COLO668 (cell line): ENCODE measurements around the gene CDHR2.
"Not testable (repeated sequence)": the region's sequence is repeated elsewhere in the genome, so short reads cannot be mapped to it uniquely, and the experiment has no call there.

Source experiments
- DNase-seq: peaks from one replicate; lab custom pipeline; 2025; ENCODE audit not compliant: unreplicated experiment; lab: John Stamatoyannopoulos, UW

Gene CDHR2

DNA sequence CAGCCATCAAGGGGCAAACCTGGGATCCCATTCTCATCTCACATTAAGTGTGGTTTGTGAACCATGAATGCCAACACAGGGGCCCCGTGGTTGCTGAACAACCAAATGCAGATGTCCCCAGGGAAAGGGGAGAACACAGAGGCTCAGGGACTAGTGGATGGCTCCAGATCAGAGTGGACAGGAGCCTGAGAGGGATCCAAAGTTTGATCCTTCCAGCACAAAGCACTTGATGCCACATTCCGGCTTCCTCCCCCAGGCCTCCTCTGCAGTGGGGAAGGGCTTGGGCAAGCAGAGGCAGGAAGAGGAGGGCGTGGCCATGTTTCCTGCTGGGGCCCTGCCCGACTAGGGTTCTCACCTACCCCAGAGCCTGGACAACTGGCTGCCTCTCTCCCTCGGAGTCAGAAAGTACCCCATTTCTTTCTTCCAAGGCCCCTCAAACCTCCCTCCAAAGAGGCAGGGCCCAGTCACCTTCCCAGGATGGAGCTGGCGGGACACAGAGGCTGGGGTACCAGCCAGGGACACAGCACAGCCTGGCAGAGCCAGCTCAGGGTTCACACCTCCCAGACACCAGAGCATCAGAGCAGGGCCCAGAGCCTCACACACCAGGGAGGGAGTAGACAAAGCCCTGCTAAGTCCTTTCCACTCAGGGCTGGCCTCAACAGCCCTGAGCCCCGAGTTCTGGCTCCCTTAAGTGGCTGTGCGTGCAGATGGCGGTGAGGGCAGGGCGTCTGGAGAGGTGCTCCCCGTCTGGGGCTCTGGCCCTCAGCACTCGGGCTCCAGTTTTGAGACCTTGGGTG lies 7.6 kb upstream of the CDHR2 start:
- peak; percentile 52 for DNase-seq

DNA sequence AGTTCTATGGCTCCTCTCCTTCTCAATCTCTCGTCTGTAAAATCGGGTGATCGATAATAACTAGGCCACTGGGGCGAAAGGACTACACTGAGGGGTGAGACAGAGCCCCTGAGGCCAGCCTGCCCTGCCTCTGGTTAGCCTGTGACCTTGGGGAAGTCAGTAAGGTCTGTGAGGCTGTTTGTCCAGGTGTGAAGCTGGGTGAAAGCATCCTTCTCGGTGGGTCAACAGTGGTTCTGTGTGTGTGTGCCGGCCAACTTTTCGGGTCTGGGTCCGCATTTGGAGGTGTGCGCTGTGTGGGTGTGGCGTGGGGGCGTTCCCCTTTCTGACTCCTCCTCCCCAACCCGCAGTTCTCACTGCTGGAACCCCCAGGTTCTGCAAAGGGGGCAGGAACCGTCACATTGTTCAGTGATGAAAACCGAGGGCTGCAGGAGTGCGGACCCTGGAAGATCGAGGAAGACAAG lies 7.0 kb upstream of the CDHR2 start:
- peak; percentile 19 for DNase-seq

DNA sequence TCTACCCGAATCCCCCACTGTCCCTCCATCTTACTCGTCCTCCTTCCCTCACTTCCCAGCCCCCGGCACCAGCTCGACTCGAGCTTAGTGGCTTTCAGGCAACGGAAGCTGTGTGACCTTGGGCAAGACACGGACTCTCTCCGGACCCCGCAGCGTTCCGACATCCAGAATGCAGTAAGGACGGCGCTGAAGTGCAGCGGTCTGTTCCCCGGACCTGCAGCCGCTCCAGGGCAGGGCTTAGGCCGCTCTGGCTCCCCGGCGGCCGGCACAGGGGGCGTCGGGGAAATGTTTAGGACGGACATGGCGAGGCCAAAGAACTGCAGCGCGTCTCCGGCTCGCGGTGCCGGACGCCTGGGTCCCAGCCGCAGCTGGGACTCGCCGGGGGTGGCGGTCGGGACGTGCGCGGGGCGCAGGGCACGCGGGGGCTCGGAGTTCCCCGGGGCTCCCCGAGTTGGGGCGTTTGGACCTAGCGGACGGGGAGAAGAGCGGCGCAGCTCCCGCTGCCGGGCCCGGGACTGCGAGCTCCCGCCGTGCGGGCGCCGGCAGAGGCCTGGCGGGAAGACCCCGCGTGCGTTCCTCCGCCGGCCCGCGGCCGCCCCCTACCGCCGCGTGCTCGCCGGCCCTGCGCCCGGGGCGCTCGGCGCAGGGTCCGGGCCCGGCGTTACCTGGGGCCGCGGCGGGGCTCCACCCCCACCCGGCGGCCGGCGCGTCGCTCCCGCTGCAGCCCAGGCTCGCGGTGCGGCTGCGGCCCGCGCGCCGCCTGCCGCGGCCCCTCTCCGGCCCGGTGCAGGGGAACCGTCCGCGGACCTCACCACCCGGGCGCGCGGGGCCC lies 6.3 kb upstream of the CDHR2 start:
- peak; percentile 74 for DNase-seq

DNA sequence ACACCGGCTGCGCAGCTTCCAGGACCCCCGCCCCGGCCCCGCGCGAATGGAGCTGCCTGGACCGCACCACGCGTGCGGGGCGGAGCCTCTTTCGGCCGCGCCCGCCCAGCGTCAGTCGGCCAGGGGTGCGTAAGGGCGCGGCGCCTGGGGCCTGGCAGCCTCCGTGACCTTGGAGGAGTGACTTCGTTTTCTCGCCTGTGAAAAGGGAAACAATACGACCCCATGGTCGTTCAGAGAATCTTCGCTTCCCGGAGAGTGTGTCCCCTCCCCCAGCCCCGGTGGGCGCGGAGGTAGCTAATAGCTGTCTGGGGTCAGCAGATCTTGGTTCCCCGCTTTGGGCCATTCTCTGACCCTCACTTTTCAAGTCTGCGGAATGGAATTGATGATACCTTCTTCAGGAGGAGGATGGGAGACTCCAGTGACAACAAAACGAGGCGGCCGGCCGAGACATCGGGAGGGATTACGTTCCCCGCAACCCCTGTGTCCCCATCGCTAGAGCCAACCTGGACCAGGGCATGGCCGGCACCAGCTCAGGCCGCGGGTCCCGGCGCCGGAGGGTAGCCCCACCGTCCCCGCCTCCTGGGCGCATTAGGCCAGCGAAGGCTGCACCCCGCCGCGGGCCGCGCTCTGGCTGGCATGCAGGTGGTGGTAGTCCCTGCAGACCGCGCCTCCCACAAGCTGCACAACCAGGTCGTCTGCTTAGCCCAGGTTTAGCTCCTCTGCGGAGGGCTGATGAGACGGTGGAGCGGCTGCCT lies 5.5 kb upstream of the CDHR2 start:
- DNase-seq, result peak; percentile 80

DNA sequence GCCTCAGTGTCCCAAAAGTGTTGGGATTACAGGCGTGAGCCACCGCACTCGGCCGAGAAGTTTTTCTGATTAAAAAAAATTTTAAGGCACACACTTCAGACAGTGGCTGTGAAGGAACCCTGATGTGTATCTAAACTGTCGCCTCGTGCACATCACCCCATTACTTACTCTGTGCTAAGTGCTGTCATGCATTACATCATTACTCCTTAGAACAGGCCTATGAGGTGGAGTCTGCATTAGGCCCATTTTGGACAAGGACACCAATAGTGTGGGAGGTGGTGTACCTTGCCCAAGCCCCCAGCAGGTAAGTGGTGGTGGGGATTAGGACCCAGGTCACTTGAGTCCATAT lies 3.8 kb upstream of the CDHR2 start:
- no peak for DNase-seq

DNA sequence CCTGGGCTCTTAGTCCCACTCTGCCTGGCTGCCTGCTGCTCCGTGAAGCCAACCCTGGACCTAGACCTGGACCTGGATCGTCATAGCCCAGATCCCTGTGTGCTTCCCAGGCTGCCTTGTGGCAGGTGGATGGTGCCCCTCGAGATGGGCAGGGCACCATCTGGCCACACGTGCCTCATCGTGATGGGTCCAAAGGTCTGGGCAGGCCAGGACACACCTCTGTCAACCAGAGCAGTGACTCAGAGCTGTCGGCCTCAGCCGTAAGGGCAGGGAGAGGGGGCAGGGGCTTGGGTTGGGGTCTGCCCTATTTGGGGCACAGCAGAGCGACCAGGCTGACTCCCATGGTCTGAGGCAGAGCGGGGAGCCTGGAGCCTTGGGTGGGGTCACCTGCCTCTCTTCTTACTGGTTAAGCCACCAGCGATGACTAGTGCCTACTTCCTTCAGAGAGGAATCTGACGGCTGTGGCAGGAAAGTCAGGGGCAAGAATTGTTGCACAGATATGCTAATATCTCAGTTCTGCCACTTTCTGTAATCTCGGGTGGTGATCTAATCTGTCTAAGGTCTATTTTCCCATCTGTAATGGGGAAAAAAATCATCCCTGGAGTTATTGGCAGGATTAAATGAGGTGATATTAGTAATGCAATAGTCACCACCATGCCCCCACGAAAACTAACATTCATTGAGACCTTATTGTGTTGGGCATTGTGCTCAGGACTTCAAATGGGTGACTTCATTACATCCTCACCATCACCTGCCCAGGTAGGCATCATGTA lies 3.2 kb upstream of the CDHR2 start:
- peak; percentile 77 for DNase-seq

DNA sequence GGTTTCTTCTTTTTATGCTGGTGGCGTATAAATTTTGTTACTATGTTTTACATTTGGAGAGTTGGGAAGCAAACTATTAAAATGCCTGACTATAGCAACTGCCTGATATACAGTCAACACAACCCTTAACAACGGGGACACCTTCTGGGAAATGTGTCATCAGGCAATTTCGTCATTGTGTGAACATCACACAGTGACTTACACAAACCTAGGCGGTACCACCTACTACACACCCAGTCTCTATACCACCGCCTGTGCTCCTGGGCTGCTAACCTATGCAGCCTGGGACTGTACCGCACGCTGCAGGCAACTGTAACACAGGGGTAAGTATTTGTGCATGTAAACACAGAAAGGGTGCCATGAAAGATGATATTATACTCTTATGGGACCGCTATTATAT lies 1.3 kb upstream of the CDHR2 start:
- DNase-seq, result peak; percentile 7

DNA sequence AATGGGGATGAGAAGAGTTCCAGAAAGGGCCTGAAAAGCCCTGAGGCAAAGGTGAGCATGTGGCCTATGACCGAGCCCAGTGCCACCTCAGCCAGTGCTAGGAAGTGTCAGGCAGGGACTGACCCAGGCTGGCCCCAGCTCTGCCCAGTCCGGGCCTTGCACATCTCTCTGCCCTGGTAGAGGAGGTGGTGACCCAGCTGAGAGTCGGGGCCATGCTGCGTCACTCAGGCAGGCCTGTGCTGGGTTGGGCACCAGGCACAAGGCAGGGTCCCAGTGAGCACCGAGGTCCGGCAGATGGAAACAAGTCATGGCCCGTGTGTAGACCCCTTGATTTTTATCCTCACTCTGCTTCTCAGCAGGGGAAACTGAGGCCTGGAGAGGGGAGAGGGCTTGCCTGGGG lies 729 bp downstream of the CDHR2 start:
- DNase-seq, result no peak

DNA sequence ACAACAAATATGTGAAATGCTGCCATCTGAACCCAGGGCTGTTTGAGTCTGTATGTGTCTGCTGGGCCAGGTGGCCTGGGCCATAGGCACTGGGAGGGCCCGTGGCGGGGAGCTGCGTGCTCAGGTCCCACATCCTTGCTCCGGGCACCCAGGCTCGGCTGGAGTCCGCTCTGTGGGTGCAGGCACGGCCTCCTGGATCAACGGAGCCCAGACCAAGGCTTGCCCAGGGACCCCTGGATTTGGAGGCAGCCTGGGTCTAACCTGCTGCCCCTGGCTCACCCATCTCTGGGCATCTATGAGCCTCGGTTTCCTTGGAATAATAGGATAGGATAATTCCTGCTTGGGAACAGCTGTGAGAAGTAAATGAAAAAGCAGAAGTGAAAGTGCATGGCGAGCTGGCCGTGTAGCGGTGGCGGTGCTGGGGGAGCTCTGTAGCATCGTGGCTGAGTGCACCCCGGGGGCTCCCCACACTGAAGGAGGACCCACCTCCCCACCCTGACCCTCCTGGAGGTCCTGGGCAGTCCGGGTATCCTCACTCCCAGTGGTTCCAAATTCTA lies 1.2 kb downstream of the CDHR2 start:
- DNase-seq, result no peak

DNA sequence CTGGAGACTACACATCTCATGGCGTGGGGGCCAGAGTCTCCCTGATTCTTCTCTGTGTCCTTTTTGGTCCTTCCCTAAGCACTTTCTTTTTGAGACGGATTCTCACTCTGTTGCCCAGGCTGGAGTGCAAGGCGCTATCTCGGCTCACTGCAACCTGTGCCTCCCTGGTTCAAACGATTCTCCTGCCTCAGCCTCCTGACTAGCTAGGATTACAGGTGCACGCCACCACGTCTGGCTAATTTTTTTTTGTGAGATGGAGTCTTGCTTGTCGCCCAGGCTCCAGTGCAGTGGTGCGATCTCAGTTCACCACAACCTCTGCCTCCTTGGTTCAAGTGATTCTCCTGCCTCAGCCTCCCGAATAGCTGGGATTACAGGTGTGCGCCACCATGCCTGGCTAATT lies 1.8 kb downstream of the CDHR2 start:
- not testable (repeated sequence) for DNase-seq

DNA sequence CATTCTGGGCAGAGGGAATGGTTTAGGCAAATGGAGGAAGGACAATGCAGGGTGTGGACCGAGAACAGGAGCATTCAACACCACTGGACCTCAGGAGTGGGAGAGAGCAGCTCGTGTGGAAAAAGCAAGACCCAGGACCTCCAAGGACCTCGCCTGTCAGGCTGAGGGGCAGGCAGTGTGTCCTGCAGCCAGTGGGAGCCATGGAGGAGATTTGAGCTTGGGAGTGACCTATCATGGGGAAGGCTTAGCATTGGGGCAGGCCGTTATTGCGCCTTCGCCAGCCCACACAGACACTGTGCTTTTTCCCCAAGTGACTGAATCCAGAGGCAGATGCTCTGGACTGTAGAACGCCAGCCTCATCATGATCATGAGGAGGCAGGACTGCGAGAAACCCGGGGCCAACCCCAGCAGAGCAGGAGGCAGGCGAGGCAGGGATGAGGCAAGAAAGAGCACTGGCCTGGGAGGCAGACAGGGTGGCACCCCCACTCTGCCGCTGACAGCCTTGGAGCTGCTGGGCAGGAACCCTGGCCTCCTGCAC lies 3.3 kb downstream of the CDHR2 start:
- no peak for DNase-seq

DNA sequence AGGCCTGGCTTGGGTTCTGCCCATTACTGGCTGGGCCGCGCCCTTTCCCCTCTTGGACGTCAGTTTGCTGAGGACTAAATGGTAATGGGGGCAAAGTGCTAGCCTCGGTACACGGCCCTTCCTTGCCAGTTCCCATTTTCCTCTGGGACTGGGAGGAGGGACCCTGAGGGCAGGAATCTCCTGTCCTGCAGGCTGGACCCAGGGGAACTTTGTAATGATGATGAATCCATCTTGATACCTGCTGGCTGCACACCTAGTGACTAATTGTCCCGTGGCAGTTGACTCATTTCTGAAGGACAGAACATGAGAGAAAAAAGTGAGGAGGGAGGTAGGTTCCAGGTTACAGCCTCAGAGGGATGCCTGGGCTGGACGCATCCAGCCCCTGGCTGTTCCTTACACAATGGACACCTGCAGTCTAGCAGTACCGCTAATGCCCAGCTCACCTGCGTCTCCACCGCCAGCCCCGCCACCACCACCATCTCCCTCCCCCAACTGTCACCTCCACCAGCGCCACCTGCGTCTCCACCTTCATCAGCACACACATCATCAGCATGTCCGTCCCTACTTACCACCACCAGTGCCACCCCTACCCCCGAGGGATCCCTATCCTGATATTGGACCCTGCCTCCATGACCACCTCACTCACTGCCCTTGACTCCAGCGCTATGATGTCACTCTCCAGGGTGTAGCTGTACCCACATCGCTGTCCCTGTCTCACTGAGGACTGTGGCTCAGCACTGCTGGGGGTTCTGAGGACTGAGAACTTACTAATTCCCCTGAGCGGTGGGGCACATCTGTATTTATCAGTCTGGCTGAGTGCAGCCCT lies 4.3 kb downstream of the CDHR2 start:
- DNase-seq, result peak; percentile 44

DNA sequence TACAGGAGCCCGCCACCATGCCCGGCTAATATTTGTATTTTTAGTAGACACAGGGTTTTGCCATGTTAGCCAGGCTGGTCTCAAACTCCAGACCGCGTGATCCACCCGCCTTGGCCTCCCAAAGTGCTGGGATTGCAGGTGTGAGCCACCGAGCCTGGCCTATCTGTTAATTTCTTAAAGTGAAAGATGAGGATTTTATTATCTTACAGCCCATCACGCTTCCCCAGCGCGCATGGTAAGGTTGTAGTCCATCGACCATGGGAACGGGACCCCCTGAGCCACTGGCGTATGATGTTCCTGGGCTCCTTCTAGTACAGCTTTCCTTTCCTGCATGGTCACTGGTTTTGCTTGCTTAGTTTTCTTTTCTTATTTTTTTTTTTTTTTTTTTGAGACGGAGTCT lies 8.7 kb downstream of the CDHR2 start:
- no peak for DNase-seq

DNA sequence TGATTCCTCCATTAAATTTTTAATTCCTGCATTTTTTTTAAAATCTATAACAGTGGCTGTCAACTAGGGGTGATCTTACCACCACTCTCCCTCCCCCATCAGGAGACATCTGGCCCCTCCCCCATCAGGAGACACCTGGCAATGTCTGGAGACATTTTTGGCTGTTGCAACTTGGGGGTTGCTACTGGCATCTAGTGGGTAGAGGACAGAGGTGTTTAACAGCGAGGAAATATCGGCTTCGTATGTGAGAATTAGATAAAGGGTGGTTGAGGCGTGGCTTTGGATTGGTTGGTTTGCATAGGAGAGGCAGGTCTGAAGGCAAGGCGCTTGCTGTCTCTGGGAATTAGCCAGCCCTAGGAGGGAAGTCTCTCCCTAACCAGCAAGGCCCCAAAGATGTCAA lies 10.5 kb downstream of the CDHR2 start:
- no peak for DNase-seq

DNA sequence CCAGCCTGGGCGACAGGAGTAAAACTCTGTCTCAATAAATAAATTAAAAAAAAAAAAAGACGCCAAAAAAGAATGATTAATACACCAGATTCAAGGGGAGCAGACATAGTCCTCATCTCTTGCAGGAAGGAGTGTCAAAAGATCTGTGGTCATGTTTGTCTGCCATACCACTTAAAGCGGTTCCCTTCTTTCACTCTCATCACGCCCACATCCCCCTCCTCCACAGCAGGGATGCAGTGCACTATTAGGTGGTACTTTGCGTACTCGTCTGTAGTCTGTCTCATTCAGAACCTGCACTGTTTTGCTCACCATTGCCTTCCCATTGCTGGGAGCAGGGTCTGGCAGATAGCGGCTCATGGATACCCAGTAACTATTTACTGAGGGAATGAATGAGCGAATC lies 11.2 kb downstream of the CDHR2 start:
- no peak for DNase-seq

DNA sequence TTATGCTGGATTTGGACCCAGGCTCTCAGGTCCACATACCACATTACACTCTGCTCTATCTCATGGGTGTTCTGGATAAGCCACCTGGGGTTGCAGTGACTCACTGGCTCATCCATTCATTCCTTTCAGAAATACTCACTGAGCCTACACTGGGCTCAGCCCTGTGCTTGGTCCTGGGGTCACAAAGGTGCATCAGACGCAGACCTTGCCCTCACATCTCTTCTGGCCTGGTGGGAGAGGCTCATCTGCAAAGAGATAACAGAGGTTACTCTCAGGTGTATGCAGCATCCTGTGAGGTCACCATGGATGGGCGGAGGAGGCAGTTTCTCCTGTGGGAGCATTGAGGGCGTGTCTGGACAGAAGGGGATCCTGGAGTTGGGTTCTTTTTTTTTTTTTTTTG lies 12.1 kb downstream of the CDHR2 start:
- no peak for DNase-seq

DNA sequence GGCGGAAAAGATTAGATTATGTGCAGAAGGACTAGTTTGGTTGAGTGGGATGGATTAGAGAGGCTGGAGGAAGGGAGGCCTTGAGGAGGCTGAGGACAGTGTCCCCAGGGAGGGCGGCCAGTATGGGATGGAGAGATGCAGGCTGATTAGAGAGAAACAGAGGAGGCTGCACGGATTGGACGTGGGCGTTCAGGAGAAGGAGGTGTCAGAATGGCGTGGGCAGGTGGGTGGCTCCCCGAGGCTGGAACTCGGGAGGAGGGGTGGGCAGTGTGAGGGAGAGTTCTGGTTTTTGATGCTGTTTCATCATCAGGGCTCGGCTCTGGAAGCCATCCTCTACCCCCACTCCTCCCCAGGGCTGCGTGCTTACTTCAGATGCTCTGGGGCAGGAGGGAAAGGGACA lies 13.0 kb downstream of the CDHR2 start:
- DNase-seq, result no peak

DNA sequence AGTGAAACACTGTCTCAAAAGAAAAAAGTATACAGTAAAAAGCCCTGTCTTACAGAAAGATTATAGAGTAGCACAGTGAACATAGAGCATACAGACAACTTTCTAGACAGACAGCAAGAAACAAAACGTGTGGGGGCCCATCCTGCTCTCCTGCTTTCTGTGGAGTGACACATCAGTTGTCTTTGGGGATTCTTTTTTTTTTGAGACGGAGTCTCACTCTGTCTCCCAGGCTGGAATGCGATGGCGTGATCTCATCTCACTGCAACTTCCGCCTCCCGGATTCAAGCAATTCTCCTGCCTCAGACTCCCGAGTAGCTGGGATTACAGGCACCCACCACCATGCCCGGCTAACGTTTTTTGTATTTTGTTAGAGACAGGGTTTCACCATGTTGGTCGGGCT lies 14.9 kb downstream of the CDHR2 start:
- no peak for DNase-seq

DNA sequence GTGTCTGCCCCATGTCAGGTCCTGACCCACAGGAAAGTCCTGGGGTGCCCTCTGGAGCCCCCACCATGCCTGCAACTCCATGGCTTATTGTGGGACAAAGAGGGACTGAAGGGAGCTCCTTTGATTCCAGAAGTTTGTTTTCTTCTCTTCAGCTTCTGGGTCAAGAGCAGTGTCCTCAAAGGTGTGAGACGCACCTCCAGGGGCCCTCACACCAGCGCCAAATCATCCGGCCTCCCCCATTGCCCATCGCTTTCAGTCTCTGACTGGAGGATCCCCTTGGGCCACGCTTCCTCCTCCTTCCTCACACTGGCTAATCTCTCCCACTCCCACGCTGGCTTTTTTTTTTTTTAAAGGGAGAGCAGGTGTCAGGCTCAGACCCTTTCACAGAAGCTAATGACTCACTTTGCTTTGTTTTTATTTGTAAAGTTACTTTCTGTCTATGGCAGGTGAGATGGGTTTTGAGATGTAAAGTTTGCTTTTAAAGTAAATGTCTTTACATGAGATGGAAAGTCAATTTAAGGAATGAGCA lies 16.7 kb downstream of the CDHR2 start:
- no peak for DNase-seq
